Thyroid gland (tissue), 4 donors: ENCODE measurements around the gene GDF3. TPM values are rescaled to one million over a fixed set of nuclear protein-coding genes. Genes with fewer than 3 reads are reported as not detected.

Experiments used
- DNase-seq, 2 donors: peaks; one replicate each; pipeline ENCODE4 v3.0.0-alpha.2; 2019
- H3K27ac ChIP-seq, 3 donors: fragments of 200-600 bp; sonication (generic); 1 replicate in 2 of 3; 2 replicates in 1 of 3; pipeline ENCODE4 v1.5.1; 2016 to 2019; ENCODE audit warnings: mild to moderate bottlenecking in 1 of 3, moderate library complexity in 1 of 3
- H3K27me3 ChIP-seq: fragments of 200-600 bp; sonication (generic); one replicate; pipeline ENCODE4 v1.5.1; 2019
- H3K36me3 ChIP-seq, 2 donors: fragments of 200-600 bp; sonication (generic); one replicate each; pipeline ENCODE4 v1.5.1; 2016 to 2019
- H3K4me1 ChIP-seq, 2 donors: fragments of 200-600 bp; sonication (generic); one replicate each; pipeline ENCODE4 v1.5.1; 2017 to 2019
- H3K4me3 ChIP-seq, 3 donors: fragments of 200-600 bp; sonication (generic); replicated peaks in 1 of 3; 1 replicate in 2 of 3; 2 replicates in 1 of 3; pipeline ENCODE4 v1.5.1; 2016; ENCODE audit warnings: mild to moderate bottlenecking in 1 of 3
- H3K9me3 ChIP-seq: fragments of 200-600 bp; sonication (generic); one replicate; pipeline ENCODE4 v1.5.1; 2017
- POLR2A ChIP-seq, 2 donors: fragments of 450-650 bp; IDR thresholded peaks; one replicate each; pipeline ENCODE4 v1.6.1; 2017; ENCODE audit warnings: antibody characterized with exemption in 2 of 2, mild to moderate bottlenecking in 2 of 2, moderate library complexity in 1 of 2
- WGBS, 2 donors: methylation state at CpG; one replicate each; pipeline ENCODE4 v1.1.5; 2017; 5-methylcytosine and 5-hydroxymethylcytosine counted together
- intact Hi-C: fragments of 100-400 bp; cut with DNase I; formaldehyde crosslinking; loops from one replicate; pipeline ENCODE4 v1.15.1; 2023
- total RNA-seq, 4 donors: library from RNA; depleted of rRNA; stranded (reverse); fragments of >200 nt; gene quantifications; one replicate each; pipeline ENCODE4 v1.2.3, GENCODE V29; 2016
- TF ChIP-seq, protein P1 (sequence below), 6 experiments: fragments of 200-600 bp in 3 of 6; fragments of 450-650 bp in 3 of 6; sonication (generic) in 3 of 6; IDR thresholded peaks; one replicate each; pipeline ENCODE4 v1.5.1; 2016 to 2019; ENCODE audit warnings: antibody characterized with exemption in 6 of 6, mild to moderate bottlenecking in 2 of 6, inconsistent platforms in 1 of 6, moderate library complexity in 1 of 6

GDF3 gene
- total RNA-seq, 4 donors from 2014 or later, result 0.45 to 0.63 TPM; not detected in 2

DNA sequence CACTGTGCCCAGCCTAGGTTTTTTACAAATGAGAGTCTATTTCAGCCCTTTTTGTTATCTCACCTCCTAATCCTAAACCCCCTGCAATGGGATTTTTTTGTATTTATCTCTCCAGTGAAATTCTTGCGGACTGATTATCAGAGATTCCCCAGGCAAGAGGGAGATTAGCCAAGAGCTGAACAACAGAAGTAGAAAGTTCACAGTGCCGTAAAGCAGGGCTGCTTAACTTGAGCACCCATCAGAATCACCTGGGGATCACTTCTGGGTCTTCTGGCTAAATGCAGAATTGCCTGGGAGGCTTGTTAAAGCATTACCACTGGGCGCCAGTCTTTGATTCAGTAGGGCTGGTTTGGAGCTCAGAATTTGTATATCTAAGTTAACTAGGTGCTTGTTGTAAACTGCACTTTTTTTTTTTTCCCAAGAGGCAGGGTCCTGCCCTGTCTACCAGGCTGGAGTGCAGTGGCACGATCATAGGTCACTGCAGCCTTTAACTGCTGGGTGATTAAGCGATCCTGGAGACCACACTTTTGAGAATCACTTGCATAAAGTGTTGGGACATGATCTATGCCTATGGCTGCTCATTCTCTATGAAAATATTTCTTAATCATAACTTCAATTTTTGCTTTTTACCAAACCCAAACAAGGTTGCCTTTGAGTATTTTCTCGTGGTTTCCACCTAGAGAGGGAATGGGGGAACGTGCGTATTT is 14.5 kb upstream of the GDF3 start:
- Histone ChIP-seq H3K27ac (no peak overlapping the region), H3K4me1 (no peaks in the 10 kb centered on the region), H3K4me3 (no peak overlapping the region), H3K9me3 (no peaks in the 10 kb centered on the region), H3K27me3 (no peaks in the 10 kb centered on the region), H3K36me3 (no peaks in the 10 kb centered on the region)
- no peak for DNase-seq
- WGBS, 2 donors, result 62 to 70% methylated on average over 8 of the region's 8 CpGs
- TF ChIP-seq, protein P1, sequence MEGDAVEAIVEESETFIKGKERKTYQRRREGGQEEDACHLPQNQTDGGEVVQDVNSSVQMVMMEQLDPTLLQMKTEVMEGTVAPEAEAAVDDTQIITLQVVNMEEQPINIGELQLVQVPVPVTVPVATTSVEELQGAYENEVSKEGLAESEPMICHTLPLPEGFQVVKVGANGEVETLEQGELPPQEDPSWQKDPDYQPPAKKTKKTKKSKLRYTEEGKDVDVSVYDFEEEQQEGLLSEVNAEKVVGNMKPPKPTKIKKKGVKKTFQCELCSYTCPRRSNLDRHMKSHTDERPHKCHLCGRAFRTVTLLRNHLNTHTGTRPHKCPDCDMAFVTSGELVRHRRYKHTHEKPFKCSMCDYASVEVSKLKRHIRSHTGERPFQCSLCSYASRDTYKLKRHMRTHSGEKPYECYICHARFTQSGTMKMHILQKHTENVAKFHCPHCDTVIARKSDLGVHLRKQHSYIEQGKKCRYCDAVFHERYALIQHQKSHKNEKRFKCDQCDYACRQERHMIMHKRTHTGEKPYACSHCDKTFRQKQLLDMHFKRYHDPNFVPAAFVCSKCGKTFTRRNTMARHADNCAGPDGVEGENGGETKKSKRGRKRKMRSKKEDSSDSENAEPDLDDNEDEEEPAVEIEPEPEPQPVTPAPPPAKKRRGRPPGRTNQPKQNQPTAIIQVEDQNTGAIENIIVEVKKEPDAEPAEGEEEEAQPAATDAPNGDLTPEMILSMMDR (IDR thresholded peaks at IDR 0.05), result no peak
- TF ChIP-seq POLR2A (IDR thresholded peaks at IDR 0.05), result no peak
- intact Hi-C loops, result no loop called here

DNA sequence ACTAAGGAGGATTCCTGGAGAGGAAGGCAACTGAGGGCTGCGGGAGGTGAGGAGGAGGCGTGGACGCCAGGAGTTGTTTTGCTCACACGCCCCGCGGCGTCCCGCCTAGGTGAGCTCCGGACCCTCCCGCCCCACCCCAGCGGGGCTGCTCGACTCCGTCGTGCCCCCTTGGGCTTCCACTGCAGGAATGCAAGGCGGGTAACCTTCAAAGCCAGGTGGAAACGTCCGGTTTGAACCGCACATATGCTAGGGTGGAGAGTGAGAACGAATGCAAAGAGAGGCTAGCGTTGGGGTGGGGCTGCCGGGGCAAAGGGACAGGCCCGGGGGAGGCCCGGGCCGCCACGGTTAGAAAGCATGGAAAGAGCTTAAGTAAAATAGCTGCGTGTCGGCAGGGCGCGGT is 10.3 kb upstream of the GDF3 start:
- TF ChIP-seq, protein P1 (IDR thresholded peaks at IDR 0.05), result no peak
- no peak for TF ChIP-seq POLR2A (IDR thresholded peaks at IDR 0.05)
- intact Hi-C loops, result no loop called here
- H3K27me3 ChIP-seq, result no peaks in the 10 kb centered on the region
- H3K27ac ChIP-seq, result no peak overlapping the region
- H3K36me3 ChIP-seq, result no peaks in the 10 kb centered on the region
- 86 to 89% methylated on average over 29 of the region's 29 CpGs for WGBS, 2 donors
- no peaks in the 10 kb centered on the region for H3K9me3 ChIP-seq
- H3K4me1 ChIP-seq, result no peaks in the 10 kb centered on the region
- no peak overlapping the region for H3K4me3 ChIP-seq
- no peak for DNase-seq

DNA sequence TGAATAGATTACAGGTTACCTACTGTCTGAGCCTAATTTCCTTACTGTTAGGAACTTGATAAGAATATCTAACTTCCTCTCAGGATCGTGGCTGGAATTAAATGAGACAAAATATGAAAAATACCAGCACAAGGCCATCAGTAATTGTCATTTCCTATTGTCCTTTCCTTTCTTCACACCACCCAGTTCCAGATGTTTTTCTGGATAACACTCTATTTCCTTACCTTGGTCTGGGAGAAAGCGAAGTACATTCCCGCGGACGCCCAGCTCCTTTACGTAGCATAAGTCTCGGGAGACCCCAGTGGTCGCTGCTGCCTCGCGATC is 376 bp downstream of the GDF3 start:
- intact Hi-C loops, result no loop called here
- Histone ChIP-seq H3K9me3 (no peaks in the 10 kb centered on the region), H3K27me3 (no peaks in the 10 kb centered on the region), H3K27ac (no peak overlapping the region), H3K4me3 (no peak overlapping the region), H3K4me1 (peaks cover 0 to 3% of the 10 kb centered on the region in 2 donors), H3K36me3 (no peaks in the 10 kb centered on the region)
- WGBS, 2 donors, result 19 to 21% methylated on average over 10 of the region's 10 CpGs
- no peak for DNase-seq
- TF ChIP-seq POLR2A (IDR thresholded peaks at IDR 0.05), result no peak
- TF ChIP-seq, protein P1 (IDR thresholded peaks at IDR 0.05), result no peak

GRCh38 chr12:7694556-7695236 is 879 bp downstream of the GDF3 start:
- Histone ChIP-seq H3K4me1 (peaks cover 0 to 3% of the 10 kb centered on the region in 2 donors), H3K9me3 (no peaks in the 10 kb centered on the region), H3K4me3 (no peak overlapping the region), H3K36me3 (no peaks in the 10 kb centered on the region), H3K27me3 (no peaks in the 10 kb centered on the region), H3K27ac (no peak overlapping the region)
- WGBS, 2 donors, result 71 to 75% methylated on average over 3 of the region's 3 CpGs
- TF ChIP-seq POLR2A (IDR thresholded peaks at IDR 0.05), result no peak
- TF ChIP-seq, protein P1 (IDR thresholded peaks at IDR 0.05), result no peak
- DNase-seq, result no peak
- intact Hi-C loops, result no loop called here

DNA sequence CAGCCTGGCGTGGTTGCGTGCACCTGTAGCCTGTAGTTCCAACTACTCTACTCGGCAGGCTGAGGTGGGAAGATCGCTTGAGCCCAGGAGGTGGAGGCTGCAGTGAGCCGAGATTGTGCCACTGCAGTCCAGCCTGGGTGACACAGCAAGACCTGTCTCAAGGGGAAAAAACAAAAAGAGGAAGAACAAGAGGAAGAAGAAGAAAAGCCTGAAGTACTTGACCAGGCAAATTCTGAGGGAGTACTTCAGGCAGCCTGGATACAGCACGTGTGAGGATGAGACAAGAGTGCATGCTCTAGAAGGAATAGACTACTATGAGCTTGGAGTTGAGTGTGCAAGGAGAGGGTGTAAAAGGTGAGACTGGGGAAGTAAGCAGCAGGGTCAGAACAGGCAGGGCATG is 1.8 kb downstream of the GDF3 start:
- intact Hi-C loops, result no loop called here

More for the DNA sequence above, 1.8 kb downstream of the GDF3 start:
- TF ChIP-seq POLR2A (IDR thresholded peaks at IDR 0.05), result no peak
- TF ChIP-seq, protein P1 (IDR thresholded peaks at IDR 0.05), result no peak
- H3K9me3 ChIP-seq, result no peaks in the 10 kb centered on the region
- no peak overlapping the region for H3K4me3 ChIP-seq
- no peak overlapping the region for H3K27ac ChIP-seq
- H3K4me1 ChIP-seq, result peaks cover 0 to 3% of the 10 kb centered on the region in 2 donors
- no peak for DNase-seq
- H3K36me3 ChIP-seq, result no peaks in the 10 kb centered on the region
- WGBS, 2 donors, result 73 to 75% methylated on average over 6 of the region's 6 CpGs
- no peaks in the 10 kb centered on the region for H3K27me3 ChIP-seq
